ENCODE measurements around the gene MAN1A1.

MAN1A1 gene

GRCh38 chr6:119138906-119139541, 210.5 kb downstream of the MAN1A1 start:
- Histone ChIP-seq H3K36me3 (ENCODE audit: control insufficient read depth, low read depth, low read length) (no peaks in the 10 kb centered on the region), H3K27me3 (ENCODE audit: control insufficient read depth, insufficient read depth, low read length) (no peaks in the 10 kb centered on the region), H3K4me1 (ENCODE audit: control insufficient read depth, low read depth, low read length) (no peaks in the 10 kb centered on the region), H3K9me3 (ENCODE audit: control insufficient read depth, low read depth, low read length) (no peaks in the 10 kb centered on the region), H3K9ac (ENCODE audit: low read length) (no peak overlapping the region), H3K27ac (ENCODE audit: low read length) (no peak overlapping the region), H3K4me3 (ENCODE audit: low read length) (no peak overlapping the region)

- Histone ChIP-seq H3K9ac (ENCODE audit: low read length) (no peak overlapping the region), H3K36me3 (ENCODE audit: control insufficient read depth, low read depth, low read length) (no peaks in the 10 kb centered on the region), H3K27ac (ENCODE audit: low read length) (no peak overlapping the region), H3K4me3 (ENCODE audit: low read length) (no peak overlapping the region), H3K4me1 (ENCODE audit: control insufficient read depth, low read depth, low read length) (no peaks in the 10 kb centered on the region), H3K27me3 (ENCODE audit: control insufficient read depth, insufficient read depth, low read length) (no peaks in the 10 kb centered on the region), H3K9me3 (ENCODE audit: control insufficient read depth, low read depth, low read length) (no peaks in the 10 kb centered on the region)
Observed at GRCh38 chr6:119137194-119138072, 212.1 kb downstream of the MAN1A1 start.

- no peaks in the 10 kb centered on the region for H3K4me1 ChIP-seq (ENCODE audit: control insufficient read depth, low read depth, low read length)
Observed at GRCh38 chr6:119134752-119135151, 214.8 kb downstream of the MAN1A1 start.

GRCh38 chr6:119133400-119133799, 216.2 kb downstream of the MAN1A1 start:
- H3K9me3 ChIP-seq (ENCODE audit: control insufficient read depth, low read depth, low read length) = no peaks in the 10 kb centered on the region
- H3K27me3 ChIP-seq (ENCODE audit: control insufficient read depth, insufficient read depth, low read length) = no peaks in the 10 kb centered on the region
- no peak overlapping the region for H3K27ac ChIP-seq (ENCODE audit: low read length)
- no peaks in the 10 kb centered on the region for H3K36me3 ChIP-seq (ENCODE audit: control insufficient read depth, low read depth, low read length)
- H3K9ac ChIP-seq (ENCODE audit: low read length) = no peak overlapping the region
- H3K4me3 ChIP-seq (ENCODE audit: low read length) = no peak overlapping the region
- peaks cover 7% of the 10 kb centered on the region for H3K4me1 ChIP-seq (ENCODE audit: control insufficient read depth, low read depth, low read length)

More at GRCh38 chr6:119134752-119135151, 214.8 kb downstream of the MAN1A1 start:
- Histone ChIP-seq H3K27me3 (ENCODE audit: control insufficient read depth, insufficient read depth, low read length) (no peaks in the 10 kb centered on the region), H3K36me3 (ENCODE audit: control insufficient read depth, low read depth, low read length) (no peaks in the 10 kb centered on the region), H3K27ac (ENCODE audit: low read length) (no peak overlapping the region), H3K9ac (ENCODE audit: low read length) (no peak overlapping the region), H3K4me3 (ENCODE audit: low read length) (no peak overlapping the region), H3K9me3 (ENCODE audit: control insufficient read depth, low read depth, low read length) (no peaks in the 10 kb centered on the region)

- peaks cover 7% of the 10 kb centered on the region for H3K4me1 ChIP-seq (ENCODE audit: control insufficient read depth, low read depth, low read length)
- no peaks in the 10 kb centered on the region for H3K36me3 ChIP-seq (ENCODE audit: control insufficient read depth, low read depth, low read length)
- no peak overlapping the region for H3K4me3 ChIP-seq (ENCODE audit: low read length)
- H3K9ac ChIP-seq (ENCODE audit: low read length) = no peak overlapping the region
- no peaks in the 10 kb centered on the region for H3K9me3 ChIP-seq (ENCODE audit: control insufficient read depth, low read depth, low read length)
- no peaks in the 10 kb centered on the region for H3K27me3 ChIP-seq (ENCODE audit: control insufficient read depth, insufficient read depth, low read length)
- no peak overlapping the region for H3K27ac ChIP-seq (ENCODE audit: low read length)
Observed at GRCh38 chr6:119132261-119132981, 217.1 kb downstream of the MAN1A1 start.

GRCh38 chr6:119129968-119130484, 219.5 kb downstream of the MAN1A1 start:
- H3K36me3 ChIP-seq (ENCODE audit: control insufficient read depth, low read depth, low read length) = no peaks in the 10 kb centered on the region
- no peak overlapping the region for H3K4me3 ChIP-seq (ENCODE audit: low read length)
- H3K27me3 ChIP-seq (ENCODE audit: control insufficient read depth, insufficient read depth, low read length) = no peaks in the 10 kb centered on the region
- no peak overlapping the region for H3K9ac ChIP-seq (ENCODE audit: low read length)
- H3K27ac ChIP-seq (ENCODE audit: low read length) = no peak overlapping the region
- no peaks in the 10 kb centered on the region for H3K9me3 ChIP-seq (ENCODE audit: control insufficient read depth, low read depth, low read length)
- H3K4me1 ChIP-seq (ENCODE audit: control insufficient read depth, low read depth, low read length) = peaks cover 7% of the 10 kb centered on the region

GRCh38 chr6:119129148-119129967, 220.2 kb downstream of the MAN1A1 start:
- H3K27me3 ChIP-seq (ENCODE audit: control insufficient read depth, insufficient read depth, low read length) = no peaks in the 10 kb centered on the region
- no peaks in the 10 kb centered on the region for H3K9me3 ChIP-seq (ENCODE audit: control insufficient read depth, low read depth, low read length)
- H3K27ac ChIP-seq (ENCODE audit: low read length) = no peak overlapping the region
- no peaks in the 10 kb centered on the region for H3K36me3 ChIP-seq (ENCODE audit: control insufficient read depth, low read depth, low read length)
- no peak overlapping the region for H3K4me3 ChIP-seq (ENCODE audit: low read length)
- no peak overlapping the region for H3K9ac ChIP-seq (ENCODE audit: low read length)
- peaks cover 7% of the 10 kb centered on the region for H3K4me1 ChIP-seq (ENCODE audit: control insufficient read depth, low read depth, low read length)

- Histone ChIP-seq H3K4me3 (ENCODE audit: low read length) (no peak overlapping the region), H3K9ac (ENCODE audit: low read length) (no peak overlapping the region), H3K27ac (ENCODE audit: low read length) (no peak overlapping the region), H3K4me1 (ENCODE audit: control insufficient read depth, low read depth, low read length) (peaks cover 7% of the 10 kb centered on the region), H3K27me3 (ENCODE audit: control insufficient read depth, insufficient read depth, low read length) (no peaks in the 10 kb centered on the region), H3K36me3 (ENCODE audit: control insufficient read depth, low read depth, low read length) (no peaks in the 10 kb centered on the region), H3K9me3 (ENCODE audit: control insufficient read depth, low read depth, low read length) (no peaks in the 10 kb centered on the region)
Observed at GRCh38 chr6:119128252-119128912, 221.2 kb downstream of the MAN1A1 start.

GRCh38 chr6:119127627-119128026, 221.9 kb downstream of the MAN1A1 start:
- Histone ChIP-seq H3K27me3 (ENCODE audit: control insufficient read depth, insufficient read depth, low read length) (no peaks in the 10 kb centered on the region), H3K9ac (ENCODE audit: low read length) (no peak overlapping the region), H3K27ac (ENCODE audit: low read length) (no peak overlapping the region), H3K9me3 (ENCODE audit: control insufficient read depth, low read depth, low read length) (no peaks in the 10 kb centered on the region), H3K36me3 (ENCODE audit: control insufficient read depth, low read depth, low read length) (no peaks in the 10 kb centered on the region), H3K4me1 (ENCODE audit: control insufficient read depth, low read depth, low read length) (peaks cover 7% of the 10 kb centered on the region), H3K4me3 (ENCODE audit: low read length) (no peak overlapping the region)
